Measurements from ENCODE around the gene KRT40.

KRT40 gene

DNA sequence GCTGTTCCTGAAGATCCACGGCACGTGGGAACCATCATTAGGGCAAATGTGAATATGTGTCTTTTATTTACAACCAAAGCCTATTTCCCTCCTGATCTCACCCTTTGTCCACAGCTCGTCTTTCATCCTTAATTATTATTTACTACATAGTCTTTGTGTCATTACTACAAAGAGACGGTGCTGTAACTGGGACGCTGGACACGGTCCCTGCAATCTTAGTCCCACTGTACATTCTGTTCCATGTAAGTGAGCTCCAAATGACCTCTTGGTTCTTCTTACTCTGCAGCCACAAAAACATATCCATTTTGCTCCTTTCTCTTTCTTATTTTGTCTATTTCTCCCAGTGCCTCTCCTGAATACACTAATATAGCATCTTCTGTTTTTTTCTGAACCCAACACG, 34.0 kb downstream of the KRT40 start:
- DNase-seq, result no peak

DNA sequence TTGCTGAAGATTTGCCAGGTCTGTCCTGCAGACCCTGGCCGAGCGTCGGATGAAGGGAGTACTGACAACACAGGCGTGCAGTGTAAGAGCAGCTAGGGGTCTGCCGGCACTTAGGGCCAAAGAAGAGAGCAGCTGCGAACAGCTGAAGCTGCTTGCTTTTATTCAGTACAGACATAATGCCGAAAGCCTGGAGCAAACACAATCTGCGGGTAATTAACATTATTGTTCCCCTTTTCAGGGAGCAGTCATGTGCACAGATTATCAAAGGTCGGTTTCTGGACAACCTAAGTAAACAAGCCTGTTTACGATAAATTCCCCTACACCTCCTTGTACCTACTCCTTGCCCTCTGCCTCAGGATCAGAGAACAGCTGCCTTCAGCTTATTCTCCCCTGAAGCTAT, 34.7 kb downstream of the KRT40 start:
- no peak for DNase-seq

DNA sequence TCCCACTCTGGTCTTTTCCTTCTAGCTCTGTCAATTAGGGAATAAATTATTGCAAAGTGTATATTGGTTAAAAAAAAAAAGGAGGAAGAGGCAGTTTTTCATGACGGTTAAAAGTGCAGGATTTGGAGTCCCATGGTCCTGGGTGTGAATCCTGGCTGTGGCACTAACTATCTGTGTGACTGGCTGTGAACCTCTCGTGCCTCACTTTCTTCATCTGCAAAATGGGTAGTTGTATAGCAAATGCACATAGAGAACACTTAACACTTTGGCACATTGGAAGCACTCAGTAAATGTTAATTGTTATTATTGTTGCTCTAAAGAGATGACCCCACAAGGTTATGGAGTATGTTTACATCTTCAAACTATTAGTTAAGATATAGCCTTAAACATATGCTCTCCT, 36.2 kb downstream of the KRT40 start:
- DNase-seq, result no peak

DNA sequence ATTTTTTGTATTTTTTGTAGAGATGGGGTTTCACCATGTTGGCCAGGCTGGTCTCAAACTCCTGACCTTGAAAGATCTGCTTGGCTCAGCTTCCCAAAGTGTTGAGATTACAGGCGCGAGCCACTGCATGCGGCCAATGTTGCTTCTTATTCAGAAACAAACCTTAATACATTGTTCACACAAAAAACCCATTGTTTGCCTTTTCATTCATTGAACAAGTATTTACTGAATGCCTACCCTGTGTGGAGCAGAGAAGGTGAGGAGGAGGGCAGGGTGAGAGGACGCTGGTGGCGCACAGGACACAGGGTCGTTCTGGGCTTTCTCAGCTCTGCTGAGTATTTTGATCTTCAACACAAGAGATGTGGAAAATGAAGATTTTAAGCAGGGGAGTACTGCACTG, 38.7 kb downstream of the KRT40 start:
- no peak for DNase-seq

DNA sequence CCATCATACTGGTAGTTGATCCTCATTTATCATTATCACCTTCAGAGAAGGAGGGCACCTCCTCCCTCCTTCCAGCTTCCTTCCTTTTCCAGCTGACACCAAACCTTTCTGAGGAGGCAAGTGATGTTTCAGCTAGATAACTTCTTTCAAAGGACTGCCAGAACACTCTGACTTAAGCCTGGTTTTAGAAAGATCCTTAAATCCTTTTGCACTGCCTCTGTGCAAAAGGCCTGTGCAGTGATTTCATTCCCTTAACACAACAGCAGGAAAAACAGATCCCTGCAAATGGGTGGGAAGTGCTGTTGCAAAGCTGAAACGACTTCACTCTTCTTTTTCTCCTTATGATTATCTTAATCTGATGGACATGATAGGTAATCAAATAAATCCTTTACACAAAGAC, 39.6 kb downstream of the KRT40 start:
- no peak for DNase-seq

DNA sequence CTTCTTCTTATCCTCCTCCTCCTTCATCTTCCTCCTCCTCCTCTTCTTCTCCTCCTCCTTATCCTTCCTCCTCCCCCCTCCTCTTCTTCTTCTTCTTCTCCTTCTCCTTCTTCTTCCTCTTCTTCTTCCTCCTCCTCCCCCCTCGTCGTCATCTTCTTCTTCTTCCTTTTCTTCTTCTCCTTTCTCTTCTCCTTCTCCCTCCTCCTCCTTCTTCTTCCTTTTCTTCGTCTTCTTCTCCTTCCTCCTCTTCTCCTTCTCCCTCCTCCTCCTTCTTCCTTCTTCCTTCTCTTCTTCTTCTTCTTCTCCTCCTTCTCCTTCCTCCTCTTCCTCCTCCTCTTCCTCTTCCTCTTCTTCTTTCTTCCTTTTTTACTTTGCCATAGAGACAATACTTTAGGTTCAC, 41.6 kb downstream of the KRT40 start:
- DNase-seq, result no peak

DNA sequence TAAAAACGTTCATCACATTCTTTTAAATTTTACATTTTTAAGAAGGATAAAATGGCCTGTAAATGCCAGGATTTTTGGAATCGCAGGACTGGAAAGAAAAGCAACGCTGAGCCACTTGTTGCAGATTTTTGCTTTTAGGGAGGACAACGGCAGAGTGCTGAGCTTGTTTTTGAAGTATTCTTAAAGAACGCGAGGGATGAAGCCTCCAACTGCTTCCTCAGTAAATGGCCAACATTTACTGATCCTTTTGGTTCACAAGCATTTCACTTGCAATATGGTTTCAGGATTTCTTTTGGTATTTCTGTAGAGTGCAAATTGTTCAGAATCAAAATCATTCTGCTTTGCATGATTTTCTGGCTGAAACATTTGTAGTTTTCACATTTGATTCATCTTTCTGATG, 43.9 kb downstream of the KRT40 start:
- no peak for DNase-seq

DNA sequence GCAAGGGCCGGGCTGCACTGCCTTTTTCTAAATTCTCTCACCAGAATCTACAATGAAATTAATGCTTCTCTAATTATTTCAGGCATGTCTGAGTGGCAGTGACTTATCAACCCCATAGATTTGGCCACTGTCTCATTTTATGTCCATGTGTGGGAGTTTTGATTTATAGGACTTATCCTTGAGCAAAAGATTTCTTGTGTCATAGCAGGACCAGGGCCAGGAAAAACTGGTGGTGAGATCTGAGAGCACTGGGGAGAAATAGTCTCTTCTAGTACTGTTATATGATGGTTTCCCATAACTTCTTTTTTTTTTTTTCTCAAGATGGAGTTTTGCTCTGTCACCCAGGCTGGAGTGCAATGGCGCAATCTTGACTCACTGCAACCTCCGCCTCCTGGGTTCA, 45.1 kb downstream of the KRT40 start:
- no peak for DNase-seq

DNA sequence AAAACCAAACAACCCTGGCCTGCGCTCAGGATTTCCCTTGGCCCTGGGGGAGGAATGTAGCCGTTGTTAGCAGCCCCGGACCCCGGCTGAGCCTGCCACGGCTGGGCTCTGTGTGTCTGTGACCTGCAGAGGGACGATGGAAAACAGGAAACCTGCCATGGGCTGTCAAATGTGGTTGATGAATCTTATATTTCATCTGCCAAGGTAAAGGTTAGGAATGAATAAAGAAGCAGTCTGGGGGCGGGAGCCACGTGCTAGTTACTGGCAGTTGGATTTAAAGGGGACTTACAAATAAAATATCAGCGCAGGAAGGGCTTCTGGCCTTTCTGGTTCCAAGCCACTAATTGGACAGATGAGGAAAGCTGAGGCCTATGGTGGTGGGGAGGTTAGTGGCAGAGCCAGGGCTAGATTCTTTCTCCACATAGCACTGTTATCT, 46.7 kb downstream of the KRT40 start, which contains the start of gene KRT23:
Gene KRT23 (minus strand): TSS at position 263 of the 436 bp plus-strand sequence. CDS start 1,043 bp downstream, outside the sequence.
- no peak for DNase-seq

DNA sequence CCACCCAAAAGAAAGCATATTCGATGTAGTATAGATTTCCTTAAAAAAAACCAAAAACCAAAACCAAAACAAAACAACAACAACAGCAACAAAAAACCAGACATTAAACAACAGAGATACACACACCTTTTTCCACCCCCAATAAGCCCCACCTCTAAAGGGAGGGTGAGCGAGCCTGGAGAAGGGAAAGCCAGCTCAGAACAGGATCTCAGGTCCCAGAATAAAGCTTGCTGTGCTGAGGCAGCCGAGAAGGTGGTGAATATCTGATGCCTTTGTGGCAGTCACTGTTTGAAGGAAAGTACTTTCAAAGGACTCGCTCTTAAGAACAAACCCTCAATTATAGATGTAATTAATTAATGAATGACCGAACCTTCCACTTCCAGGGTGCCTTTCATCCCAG, 47.1 kb downstream of the KRT40 start:
- DNase-seq, result no peak

DNA sequence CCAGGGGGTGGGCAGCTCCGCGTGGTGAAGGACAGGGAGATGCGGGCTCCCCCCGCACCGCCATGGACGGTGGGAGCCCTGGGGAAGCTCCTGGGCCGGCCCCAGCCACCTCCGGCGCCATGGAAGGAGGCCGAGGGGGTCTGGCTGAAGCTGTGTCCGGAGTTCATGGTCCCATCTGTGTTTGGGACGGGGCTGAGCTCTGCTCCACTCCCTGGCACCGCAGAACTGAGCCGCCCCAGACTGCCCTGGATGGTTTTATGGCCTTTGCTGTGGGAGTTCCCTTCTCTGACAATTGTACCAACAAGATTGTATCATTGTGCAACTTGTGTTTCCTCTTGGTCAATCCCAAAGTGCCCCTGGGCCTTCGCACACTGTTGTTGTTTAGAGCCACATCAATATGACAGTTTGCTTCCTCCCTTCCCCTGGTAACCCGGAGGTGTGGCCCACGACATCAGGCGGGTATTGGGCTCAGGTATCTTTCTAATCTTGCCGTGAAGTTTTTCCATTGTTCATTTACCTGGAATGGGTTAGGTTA, 47.6 kb downstream of the KRT40 start:
- no peak for DNase-seq

DNA sequence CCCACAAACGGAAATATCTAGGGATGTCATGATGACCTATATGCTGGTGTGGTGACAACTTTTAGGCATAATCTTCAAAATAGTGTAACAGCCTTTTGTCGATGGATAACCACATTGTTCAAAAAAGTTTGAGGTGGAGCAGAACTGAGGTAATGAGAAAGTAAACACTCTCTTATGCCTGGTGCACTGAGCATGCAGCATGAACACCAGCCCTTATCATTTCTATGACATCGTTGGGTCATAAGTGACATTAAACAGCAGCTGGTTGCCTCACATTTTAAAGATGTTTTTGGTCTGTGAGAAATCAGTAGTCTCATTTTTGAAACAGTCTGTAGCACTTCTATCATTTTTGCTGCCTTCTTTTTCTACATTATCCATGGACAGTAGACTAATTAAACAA, 48.5 kb downstream of the KRT40 start:
- no peak for DNase-seq

DNA sequence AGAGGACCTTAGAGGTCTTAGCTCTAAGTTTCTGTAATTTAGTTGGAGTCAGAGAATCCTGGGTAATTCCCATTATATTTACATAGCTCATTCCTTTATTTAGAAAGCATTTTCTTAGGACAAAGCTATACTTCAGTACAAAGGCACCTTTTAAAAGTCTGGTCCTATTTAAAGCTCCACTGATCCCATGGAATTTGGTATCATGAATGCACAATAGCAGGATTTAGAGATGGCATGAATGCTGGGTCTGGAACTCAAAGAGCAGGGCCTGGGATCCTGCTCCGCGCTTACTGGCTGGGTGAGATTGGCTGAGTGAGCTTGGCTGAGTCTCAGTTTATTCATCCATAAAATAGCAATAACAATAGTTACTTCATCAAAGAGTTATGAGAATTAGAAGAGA, 51.5 kb downstream of the KRT40 start:
- DNase-seq, result no peak

DNA sequence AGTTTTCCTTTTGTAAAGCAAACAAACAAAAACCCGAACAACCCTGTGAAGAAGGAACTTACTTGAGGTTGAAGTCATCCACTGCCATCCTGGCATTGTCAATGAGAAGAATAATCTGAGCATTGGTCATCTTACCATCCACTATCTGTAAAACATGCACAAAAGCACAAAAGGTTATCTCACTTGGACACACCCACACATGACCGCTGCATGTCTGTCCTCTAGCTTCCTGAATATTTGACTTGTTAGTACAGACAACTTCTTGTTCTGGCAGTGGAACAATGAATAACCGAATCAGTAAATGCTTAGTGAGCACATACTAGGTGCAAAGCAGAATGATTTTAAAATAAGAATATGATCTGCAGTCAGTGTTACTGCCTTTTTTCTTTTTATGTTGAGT, 52.8 kb downstream of the KRT40 start:
- DNase-seq, result no peak

Measured in activated CD4-positive, alpha-beta T cell treated with anti-CD3 and anti-CD28 coated beads, Interleukin-2, amount 50 U/mL, for 16 hours (primary cell).